HG03045 (cell line): ENCODE results near the gene ZFAND3.

Experiments
- ATAC-seq: cut with Tn5 transposase; IDR thresholded peaks from one replicate; pipeline ENCODE4 v1.9.1; 2021; ENCODE audit warnings: mild to moderate bottlenecking, moderate library complexity; ENCODE audit not compliant: unreplicated experiment

ZFAND3 gene

GRCh38 chr6:38175786-38176185 lies 356.3 kb downstream of the ZFAND3 start:
- no peak for ATAC-seq

GRCh38 chr6:38176797-38177751 lies 357.5 kb downstream of the ZFAND3 start:
- ATAC-seq = no peak

- no peak for ATAC-seq
These were observed 358.5 kb downstream of the ZFAND3 start for GRCh38 chr6:38177882-38178583.

GRCh38 chr6:38178584-38178886 lies 359.0 kb downstream of the ZFAND3 start:
- ATAC-seq = no peak

- no peak for ATAC-seq
These were observed 359.8 kb downstream of the ZFAND3 start for GRCh38 chr6:38179300-38179699.

GRCh38 chr6:38179794-38180430 lies 360.4 kb downstream of the ZFAND3 start:
- no peak for ATAC-seq

GRCh38 chr6:38180586-38180985 lies 361.1 kb downstream of the ZFAND3 start:
- no peak for ATAC-seq

- ATAC-seq = no peak
These were observed 362.9 kb downstream of the ZFAND3 start for GRCh38 chr6:38182426-38182825.

GRCh38 chr6:38183856-38184584 lies 364.5 kb downstream of the ZFAND3 start:
- ATAC-seq = no peak

GRCh38 chr6:38184585-38185080 lies 365.1 kb downstream of the ZFAND3 start:
- no peak for ATAC-seq

- no peak for ATAC-seq
These were observed 365.7 kb downstream of the ZFAND3 start for GRCh38 chr6:38185244-38185643.

- ATAC-seq = no peak
These were observed 366.2 kb downstream of the ZFAND3 start for GRCh38 chr6:38185752-38186151.

- ATAC-seq = no peak
These were observed 367.8 kb downstream of the ZFAND3 start for GRCh38 chr6:38187325-38187724.

GRCh38 chr6:38187811-38188590 lies 368.5 kb downstream of the ZFAND3 start:
- ATAC-seq = no peak

GRCh38 chr6:38188677-38189335 lies 369.3 kb downstream of the ZFAND3 start:
- no peak for ATAC-seq

- ATAC-seq = no peak
These were observed 371.9 kb downstream of the ZFAND3 start for GRCh38 chr6:38191418-38191817.

- no peak for ATAC-seq
These were observed 372.5 kb downstream of the ZFAND3 start for GRCh38 chr6:38192011-38192410.

- ATAC-seq = no peak
These were observed 373.0 kb downstream of the ZFAND3 start for GRCh38 chr6:38192487-38192886.

- ATAC-seq = no peak
These were observed 373.5 kb downstream of the ZFAND3 start for GRCh38 chr6:38193051-38193450.
